ENCODE data around the gene ZNF554.
A peak's percentile ranks its signal among the peaks of the same experiment; 100 is the strongest.

Gene ZNF554

DNA sequence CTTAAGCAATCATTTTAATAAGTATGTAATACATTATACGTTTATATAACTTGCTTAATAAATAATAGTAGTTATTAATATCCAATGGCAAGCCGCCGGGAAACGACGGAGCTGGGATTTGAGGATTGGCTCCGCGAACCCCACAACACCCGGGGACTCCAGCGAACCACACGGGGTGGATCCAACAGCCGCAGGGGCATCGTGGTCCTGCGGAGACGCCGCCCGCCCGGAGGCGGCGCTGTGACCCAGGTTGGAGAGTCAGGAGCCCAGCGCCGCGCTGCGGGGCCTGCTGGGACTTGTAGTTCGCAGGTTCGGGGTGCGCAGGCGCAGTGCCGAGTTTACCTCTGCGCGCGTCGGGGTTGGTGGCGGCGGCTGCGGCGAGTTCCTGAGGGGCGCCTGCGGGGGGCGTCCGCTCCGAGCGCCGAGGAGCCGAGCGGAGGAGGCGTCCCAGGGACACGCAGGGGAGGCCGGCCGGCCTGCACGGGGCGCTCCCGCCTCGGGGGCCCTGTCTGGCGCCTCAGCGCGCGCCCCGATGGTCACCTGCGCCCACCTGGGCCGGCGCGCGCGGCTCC is at the start of gene ZNF554:
ZNF554 (plus strand) TSS at position 329 of the 572 bp plus-strand sequence; CDS start at position 533, 204 bp downstream.
- peak; percentile 96 for DNase-seq (ENCODE audit: low spot score)

DNA sequence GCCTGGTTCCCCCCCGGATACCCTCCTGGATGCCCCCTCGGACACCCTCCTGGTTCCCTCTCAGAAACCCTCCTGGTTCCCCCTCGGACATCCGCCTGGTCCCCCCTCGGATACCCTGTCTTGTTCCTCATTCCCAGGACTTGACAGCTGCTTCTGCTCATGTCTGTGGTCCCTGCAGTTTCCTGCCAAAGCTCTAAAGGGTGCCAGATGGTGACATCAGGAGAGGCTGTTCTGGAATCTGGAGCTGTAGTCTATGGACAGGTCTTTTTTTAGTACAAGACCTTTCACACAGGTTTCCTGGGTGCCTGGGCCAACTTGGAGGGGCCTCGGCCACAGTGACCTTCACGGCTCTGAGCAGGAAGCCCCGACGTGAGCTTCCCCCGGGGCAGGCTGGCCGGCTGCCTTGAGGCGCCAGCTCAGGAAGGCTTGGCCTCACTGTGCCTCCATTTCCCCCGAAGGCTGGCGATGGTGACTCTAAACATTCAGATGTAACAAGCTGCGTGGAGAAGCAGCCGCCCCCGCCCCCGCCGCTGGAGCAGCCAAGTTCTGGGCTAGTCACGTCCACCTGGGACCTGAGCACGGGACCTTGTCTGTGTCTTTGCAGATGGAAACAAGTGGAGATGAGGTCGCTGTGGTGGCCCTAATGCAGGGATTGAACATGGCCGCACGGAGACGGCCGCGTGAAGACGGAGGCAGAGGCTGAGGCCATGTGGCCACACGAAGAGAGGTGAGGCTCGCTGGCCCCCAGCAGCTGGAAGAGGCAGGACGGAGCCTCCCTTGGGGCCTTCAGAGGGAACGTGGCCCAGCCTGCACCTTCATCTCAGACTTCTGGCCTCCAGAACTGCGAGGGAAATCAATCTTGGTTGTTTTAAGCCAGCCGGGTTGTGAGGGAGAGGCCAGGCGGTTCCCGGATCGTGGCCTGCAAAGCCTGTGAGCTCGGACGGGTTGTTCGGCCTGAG is 49.3 kb upstream of the ZNF554 start:
- DNase-seq (ENCODE audit: low spot score), result peak; percentile 68

GRCh38 chr19:2771786-2772674 is 47.6 kb upstream of the ZNF554 start:
- DNase-seq (ENCODE audit: low spot score), result no peak

GRCh38 chr19:2774083-2774679 is 45.5 kb upstream of the ZNF554 start:
- DNase-seq (ENCODE audit: low spot score), result no peak

- no peak for DNase-seq (ENCODE audit: low spot score)
These were observed 44.6 kb upstream of the ZNF554 start for GRCh38 chr19:2774953-2775555.

DNA sequence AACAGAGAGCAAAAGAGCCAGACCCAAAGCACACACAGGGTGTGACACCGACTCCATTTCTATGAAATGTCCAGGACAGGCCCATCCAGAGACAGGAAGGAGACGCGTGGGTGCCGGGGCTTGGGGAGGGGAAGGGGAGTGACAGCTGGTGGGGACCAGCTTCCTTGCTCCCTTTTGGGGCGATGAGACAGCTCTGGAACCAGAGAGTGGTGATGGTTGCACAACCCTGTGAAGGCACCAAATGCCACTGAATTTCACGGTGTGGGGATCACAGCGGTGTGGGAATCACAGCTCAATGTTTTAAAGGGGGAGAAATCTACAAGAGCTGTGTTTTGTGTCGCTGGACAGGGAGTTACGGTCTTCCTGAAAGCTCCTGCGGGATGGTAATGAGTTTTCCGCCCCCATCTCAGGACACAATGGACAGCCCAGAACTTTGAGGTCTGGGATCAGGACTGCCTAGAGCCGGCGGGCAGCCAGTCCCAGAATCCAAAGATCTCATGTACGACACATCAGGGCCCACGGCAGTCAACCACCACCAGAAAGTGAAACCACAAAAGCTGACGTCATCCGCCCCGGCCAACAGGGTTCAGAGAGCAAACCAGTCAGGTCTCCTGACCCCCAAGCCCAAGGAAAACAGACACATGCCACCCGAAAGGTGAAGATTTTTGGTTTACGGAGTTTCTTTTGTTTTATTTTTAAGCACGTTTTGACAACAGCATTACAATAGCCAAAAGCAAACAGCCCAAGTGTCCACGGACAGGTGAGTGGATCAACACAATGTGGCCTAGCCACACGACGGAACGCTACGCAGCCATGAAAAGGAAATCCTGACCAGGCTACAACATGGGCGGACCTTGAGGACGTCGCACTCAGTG is 43.9 kb upstream of the ZNF554 start:
- DNase-seq (ENCODE audit: low spot score), result no peak

GRCh38 chr19:2777952-2778683 is 41.5 kb upstream of the ZNF554 start:
- no peak for DNase-seq (ENCODE audit: low spot score)

DNA sequence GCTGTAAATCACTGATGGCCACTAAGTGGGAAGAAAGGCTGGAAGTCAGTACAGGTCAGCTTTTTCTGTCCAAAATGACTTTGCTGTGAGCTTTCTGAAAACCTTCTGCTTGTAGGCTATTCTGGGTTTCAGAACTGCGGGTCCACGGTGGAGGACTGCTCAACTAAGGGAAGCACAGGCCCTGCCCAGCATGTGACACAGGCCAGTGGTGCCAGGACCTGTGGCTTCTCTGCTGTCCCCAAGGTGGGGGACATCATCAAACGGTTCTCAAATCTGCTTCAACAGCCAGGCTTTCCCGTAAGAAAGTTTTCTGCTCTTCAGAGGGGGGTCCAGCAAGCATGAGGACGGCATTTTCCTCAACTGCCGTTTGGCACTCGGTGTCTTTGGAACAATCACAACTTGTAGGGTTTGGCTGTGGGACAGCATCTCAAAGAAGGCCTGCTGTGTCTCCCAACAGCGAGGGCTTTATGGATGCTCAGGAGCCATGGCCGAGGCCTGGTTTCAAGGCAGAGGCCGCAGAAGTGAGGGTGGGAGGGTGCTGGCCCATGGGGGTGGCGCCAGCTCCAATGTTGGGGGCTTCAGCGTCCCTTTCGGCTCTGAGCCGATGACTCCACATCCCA is 40.4 kb upstream of the ZNF554 start:
- no peak for DNase-seq (ENCODE audit: low spot score)

- DNase-seq (ENCODE audit: low spot score), result no peak
These were observed 39.4 kb upstream of the ZNF554 start for GRCh38 chr19:2780284-2780683.

DNA sequence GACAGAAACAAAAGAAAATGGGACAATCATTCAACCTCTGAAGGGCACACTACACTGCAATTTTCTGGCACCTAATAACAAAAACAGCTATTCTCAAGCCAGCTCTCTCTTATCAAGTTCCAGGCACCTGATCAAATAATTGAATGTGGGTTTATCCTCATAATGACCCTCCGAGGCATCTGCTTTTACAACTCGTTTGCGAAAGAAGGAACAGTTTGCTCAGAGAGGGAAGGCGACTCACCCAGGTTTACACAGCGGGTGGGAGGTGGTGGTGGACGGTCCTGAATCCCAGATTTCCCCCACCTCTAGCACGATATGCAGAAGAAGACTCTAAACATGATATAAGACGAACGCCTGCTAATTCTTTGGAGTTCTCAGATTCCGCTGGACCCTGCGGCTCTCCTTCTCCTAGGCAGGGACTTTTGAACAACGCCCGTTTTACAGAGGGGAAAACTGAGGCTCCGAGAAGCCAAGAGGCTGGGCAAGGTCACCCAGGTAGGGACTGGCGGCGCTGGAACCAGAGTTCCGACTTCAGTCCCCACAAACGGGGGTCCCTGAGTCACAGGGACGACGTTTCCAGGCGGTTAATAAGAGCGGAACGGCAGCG is 37.2 kb upstream of the ZNF554 start:
- DNase-seq (ENCODE audit: low spot score), result no peak

GRCh38 chr19:2782936-2783780 is 36.5 kb upstream of the ZNF554 start, which contains the start of gene SGTA:
Gene SGTA, minus strand, starts transcription at chr19:2783273. Its CDS starts 14,205 bp downstream, at chr19:2769068.
- DNase-seq (ENCODE audit: low spot score), result peak; percentile 99

DNA sequence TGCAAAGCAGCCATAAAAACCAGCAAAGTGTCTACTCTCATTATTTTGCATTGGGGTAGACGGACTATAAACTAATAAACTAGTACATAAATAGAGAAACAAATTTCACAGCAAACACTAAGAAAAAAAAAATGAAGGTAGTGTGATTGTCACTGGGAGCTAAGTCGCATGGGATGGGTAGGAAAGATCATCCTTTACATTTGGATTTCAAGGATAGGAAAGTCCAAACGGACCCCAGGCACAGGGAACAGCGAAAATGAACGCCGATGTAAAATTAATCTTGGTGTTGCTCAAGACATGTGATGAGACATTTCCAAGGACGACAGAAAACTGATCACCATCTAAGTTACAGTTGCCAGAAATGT is 35.9 kb upstream of the ZNF554 start:
- no peak for DNase-seq (ENCODE audit: low spot score)

DNA sequence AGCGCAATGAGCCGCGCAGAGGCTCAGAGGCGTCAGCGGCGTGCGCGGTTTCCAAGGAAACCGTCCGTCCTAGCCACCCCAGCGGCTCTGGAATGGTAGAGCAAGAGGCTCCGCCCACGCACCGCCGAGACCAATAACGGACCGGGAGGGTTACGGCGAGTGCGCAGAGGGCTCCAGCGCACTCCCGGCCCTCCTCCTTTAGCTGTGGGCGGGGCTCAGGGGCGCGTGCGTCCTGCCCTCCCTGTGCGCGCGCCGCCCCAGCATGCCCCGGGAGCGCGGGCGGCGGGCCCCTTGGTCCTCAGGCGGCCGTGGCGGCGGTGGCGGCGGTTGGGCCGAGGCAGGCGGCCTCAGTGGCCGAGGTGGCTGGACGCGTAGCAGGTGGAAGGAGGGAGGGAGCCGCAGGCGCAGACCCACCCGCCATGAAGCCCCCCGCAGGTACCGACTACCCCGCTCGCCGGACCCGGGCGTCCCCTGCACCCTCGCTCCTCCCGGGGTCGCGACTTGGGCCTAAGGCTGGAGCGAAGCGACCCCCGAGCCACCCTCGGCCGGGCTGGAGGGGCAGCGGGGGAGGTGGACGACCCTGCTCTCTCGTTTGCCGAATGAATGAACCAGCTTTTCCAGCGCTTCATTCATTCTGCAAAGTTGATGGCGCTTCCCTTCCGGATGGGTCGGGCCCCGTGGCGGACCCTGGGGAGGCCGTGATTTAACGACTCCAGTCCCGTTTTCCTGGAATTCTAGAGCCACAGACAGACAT is 34.2 kb upstream of the ZNF554 start, which contains the start of gene THOP1:
THOP1 (plus strand) TSS at position 260 of the 754 bp plus-strand sequence; CDS start at position 420, 160 bp downstream.
- peak; percentile 100 for DNase-seq (ENCODE audit: low spot score)

DNA sequence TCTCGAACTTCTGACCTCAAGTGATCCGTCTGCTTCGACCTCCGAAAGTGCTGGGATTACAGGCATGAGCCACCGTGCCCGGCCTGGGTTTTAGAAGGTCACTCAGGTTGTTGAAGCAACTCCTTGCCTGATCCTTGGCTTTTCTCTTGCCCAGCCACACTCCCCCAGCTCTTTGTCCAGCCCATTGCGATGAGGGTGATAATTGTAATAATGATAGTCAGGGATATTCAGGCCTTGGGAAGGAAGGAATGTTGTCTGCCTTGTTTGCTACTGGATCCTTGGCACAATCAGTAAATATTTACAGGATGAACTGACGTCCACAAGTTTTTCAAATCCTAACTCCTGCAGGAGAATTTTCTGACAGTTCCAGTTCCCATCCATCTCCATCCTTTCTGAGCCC is 32.6 kb upstream of the ZNF554 start:
- DNase-seq (ENCODE audit: low spot score), result no peak

DNA sequence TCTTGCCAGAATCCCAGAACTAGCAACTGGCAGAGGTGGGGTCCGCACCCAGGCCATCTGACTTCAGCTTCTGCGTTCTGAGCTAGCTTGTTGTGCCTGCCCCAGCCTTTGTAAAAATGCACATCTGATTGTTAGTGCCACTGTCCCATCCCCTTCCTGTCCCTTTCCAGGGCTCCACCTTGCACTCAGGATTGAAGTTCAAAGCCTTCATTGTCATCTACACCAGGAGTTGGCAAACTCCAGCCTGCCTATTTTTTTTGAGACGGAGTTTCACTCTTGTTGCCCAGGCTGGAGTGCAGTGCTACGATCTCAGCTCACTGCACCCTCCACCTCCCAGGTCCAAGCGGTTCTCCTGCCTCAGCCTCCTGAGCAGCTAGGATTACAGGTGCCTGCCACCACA is 31.4 kb upstream of the ZNF554 start:
- no peak for DNase-seq (ENCODE audit: low spot score)

- DNase-seq (ENCODE audit: low spot score), result no peak
These were observed 29.5 kb upstream of the ZNF554 start for GRCh38 chr19:2790194-2790556.
